DMS 273 (cell line): ENCODE results near the gene CTNNAL1.
"Not testable (repeated sequence)": the region's sequence is repeated elsewhere in the genome, so short reads cannot be mapped to it uniquely, and the experiment has no call there.

Experiments
- DNase-seq: peaks from one replicate; lab custom pipeline; 2025; ENCODE audit not compliant: unreplicated experiment; lab: John Stamatoyannopoulos, UW

CTNNAL1 gene

DNA sequence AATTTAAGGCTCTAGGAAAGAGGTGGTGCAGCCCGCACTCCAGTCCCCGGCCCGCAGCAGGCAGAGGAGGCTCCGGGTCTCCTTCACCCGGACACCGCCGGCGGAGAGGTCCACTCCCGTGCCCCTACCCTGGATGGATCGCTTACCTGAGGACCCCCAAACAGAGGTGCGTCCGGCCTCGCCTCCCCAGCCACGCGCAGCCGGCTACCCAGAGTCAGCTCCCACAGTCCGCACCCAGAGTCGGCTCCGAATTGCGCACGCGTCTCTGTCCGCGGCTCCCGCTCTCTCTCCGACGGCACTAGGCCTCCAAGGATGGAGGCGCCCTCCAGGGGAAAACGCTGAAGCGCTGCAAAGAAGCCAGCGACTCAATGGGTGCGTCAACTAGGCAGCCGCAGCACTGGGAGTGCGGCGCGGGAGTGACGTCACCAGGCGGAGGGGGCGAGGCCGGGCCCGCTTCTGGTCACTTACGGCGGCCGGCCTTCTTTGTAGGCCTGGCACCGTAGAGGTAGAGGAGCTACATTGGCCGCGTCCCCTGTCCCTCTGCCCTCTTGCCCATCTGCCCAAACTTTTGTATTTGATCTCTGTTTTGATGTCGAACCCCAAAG lies 79.5 kb downstream of the CTNNAL1 start, which contains the start of gene ELP1:
Gene ELP1, minus strand, starts transcription at position 407 of the 605 bp plus-strand sequence. CDS start 2,978 bp downstream, outside the sequence.
- peak; percentile 97 for DNase-seq

DNA sequence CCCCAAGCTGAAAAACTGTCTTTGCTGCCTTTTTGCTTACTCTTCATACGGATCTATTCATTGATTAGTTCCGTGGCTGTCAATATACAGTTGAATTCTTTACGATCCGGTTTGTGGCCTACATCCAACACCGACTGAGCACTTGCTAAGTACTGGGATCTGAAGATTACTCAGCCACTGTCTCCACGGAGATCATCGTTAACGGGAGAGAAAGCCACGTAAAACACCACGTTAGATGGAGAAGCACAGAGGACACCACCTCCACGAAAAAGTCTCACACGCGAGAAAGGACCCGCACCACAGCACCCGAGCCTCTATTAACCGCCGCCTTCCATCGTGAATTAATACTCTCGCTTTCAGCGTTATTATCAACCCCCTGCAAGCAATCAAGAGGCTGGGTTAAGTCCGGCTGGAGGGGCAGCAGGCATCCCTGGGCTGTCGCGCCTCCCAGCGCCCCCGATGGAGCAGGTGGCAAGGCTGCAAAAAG lies 80.0 kb downstream of the CTNNAL1 start:
- DNase-seq: peak; percentile 76

DNA sequence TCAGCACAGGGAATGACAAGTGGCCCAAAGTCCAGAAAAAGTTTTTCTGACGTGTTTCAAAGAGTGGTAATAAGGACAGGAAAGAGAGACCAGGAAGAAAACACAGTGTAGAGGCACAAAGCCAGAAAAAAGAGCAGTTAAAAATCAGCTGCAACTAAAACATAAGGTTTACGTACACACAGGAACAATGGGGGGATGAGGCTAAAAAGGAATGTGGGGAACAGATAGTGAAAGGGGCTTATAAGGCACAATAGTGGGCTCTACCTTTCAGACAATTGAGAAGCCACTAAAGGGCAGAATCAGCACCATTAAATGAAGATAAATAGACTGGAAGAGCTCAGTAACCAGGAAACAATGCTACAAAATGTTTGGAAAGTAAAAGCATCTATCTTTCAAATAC lies 84.9 kb downstream of the CTNNAL1 start:
- DNase-seq: no peak

DNA sequence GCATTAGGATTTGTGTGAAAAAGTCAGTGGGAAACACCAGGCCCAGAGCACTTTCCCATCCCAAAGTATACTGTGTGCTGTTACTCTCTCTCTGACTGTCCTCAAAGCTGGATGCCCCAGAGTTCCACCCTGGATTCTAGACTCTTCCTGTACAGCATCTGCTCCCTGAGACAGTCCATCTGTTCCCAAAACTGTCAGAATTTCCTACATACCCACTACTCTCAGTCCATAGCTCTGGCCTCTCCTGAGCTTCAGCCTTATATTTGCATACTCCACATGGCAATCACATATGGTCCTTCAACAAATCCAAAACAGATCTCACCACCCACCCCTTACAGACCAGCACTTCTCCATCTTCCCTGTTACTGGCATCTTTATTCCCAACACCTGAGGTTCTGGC lies 88.8 kb downstream of the CTNNAL1 start:
- peak; percentile 78 for DNase-seq

DNA sequence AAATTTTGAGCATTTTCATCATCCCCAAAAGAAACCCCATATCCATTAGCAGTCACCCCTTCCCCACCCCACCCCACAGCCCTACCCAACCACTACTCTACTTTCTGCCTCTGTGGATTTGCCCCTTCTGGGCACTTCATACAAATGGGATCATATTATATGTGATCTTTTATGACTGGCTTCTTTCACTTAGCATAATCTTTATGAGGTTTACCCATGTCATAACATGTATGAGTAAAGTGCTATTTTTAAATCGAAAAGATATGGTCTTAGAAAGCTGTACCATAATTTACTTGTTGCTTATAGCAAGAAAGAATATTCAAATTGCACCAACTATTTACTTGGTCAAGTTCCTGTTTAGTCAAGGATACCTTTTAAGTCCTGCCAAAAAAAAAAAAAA lies 92.1 kb downstream of the CTNNAL1 start:
- DNase-seq: no peak

DNA sequence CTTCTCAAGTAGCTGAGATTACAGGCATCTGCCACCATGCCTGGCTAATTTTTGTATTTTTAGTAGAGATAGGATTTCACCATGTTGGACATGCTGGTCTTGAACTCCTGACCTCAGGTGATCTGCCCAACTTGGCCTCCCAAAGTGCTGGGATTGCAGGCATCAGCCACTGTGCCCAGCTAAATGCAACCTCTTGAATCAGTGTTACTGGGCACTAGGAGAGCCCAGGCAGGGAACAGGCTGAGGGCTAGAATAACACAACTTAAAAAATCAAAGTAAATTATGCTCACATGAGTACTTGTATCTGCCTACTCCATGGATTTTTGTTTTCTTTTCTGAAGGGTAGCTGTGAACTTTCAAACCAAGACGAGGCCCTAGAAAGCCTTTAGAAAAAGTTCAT lies 92.9 kb downstream of the CTNNAL1 start:
- not testable (repeated sequence) for DNase-seq

DNA sequence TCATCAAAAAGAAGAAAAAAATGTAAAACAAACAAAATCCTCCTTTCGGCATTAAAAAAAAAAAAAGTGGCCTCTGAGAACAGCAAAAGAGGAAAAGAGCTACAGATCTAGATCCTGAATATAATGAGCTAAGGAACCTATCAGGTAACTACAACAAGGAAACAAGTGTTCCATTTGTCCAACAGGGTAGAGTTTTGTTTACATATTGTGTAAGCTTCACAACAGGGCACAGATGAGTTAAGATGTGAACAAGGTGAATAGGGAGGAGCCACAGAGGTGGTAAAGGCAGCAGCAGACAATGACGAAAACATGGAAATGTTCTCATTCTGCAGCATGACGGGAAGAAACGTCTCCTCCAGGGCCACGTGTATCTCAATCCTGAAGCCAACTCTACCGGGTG lies 93.8 kb downstream of the CTNNAL1 start:
- no peak for DNase-seq

DNA sequence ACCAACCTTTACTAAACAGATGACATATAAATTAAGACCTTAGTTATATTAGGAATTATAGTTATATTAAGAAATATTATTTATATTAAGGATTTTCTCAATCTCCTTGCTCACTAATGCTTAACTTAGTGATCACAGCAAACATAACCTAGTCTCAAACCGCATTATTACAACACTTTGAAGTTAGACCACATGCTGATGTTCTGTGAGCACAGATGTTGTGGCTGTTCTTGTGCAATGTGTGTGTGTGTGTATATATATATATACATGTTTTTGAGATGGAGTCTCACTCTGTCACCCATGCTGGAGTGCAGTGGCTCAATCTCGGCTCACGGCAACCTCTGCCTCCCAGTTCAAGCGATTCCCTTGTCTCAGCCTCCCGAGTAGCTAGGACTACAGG lies 99.9 kb downstream of the CTNNAL1 start:
- no peak for DNase-seq

DNA sequence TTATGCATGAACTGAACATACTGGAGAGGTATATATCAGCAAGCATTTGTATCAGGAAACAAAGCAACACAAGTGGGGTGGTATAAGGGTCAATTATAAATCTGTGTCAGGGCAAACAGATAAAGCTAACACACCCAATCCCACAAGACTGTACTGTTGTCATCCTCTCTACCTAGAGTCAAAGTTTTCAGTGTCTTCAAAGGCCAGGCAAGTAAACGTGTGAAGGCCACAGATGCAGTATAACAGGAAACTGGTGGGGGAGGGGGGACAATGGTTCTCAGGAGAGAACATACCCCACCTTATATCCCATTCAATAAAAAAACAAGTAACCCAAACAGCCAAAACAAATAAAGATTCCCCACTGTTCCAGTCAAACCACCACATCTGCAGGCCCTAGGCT lies 101.5 kb downstream of the CTNNAL1 start:
- DNase-seq: no peak

DNA sequence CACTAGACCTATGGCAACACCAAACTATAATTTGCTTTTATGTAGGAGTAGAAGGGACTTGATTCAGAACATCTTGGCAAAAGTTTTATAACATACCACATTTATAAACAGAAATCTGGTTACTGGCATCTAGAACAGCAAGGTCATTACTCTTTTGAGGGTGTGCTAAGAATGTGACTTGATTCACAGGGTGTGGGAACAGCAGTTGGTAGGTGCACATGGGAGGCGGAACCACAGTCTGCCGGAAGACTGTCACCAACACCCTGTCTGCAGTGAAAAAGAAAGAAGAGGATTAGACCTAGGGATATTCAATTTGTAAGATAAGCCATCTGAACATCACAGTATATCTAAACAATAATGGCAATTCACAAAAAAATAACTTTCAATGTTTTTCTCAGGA lies 102.4 kb downstream of the CTNNAL1 start:
- no peak for DNase-seq

DNA sequence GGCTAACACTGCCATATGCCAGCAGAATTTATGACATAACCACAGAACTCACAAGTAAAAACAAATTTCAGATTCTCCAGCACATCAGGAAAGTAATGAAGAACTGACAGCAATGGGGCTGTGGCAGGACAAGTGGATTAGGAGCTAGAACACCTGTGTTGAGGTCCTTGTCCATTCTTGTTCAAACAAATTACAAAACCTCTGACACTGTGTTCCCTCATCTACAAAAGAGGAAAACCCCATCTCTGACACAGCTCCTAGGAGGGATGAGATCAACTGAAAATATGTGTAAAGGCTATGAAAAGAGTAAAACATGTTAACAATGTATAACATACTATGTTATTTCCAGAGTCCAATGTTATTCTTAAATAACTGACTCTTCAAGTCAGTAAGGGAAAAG lies 102.9 kb downstream of the CTNNAL1 start:
- no peak for DNase-seq

DNA sequence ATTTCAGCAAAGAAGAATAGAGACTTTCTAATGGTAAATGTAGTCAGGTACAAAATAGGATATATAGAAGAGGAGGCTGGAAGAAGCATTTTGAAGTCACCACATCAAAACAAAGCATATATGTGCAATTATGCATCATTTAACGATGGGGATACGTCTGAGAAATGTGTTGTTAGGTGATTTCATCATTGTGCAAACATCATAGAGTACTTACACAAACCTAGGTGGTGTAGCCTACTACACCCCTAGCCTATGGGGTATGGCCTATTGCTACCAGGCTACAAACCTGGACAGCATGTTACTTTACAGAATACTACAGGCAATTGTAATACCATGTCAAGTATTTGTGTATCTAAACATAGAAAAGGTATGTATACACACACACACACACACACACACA lies 107.8 kb downstream of the CTNNAL1 start:
- DNase-seq: no peak

DNA sequence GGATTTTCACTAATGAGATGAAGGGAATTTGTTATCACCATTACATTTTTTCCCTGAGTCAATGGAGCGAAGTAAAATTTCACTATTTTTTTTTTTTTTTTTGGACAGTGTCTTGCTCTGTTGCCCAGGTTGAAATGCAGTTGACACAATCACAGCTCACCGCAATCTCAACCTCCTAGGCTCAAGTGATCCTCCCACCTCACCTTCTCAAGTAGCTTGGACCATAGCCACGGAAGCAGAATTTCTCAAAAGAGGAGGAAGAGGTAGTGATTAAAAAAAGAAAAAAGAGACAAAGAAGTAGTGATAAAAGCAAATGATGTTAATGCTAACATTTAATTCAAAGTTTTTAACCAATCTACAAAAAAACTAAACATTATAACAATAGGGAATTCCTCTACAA lies 109.1 kb downstream of the CTNNAL1 start:
- no peak for DNase-seq

DNA sequence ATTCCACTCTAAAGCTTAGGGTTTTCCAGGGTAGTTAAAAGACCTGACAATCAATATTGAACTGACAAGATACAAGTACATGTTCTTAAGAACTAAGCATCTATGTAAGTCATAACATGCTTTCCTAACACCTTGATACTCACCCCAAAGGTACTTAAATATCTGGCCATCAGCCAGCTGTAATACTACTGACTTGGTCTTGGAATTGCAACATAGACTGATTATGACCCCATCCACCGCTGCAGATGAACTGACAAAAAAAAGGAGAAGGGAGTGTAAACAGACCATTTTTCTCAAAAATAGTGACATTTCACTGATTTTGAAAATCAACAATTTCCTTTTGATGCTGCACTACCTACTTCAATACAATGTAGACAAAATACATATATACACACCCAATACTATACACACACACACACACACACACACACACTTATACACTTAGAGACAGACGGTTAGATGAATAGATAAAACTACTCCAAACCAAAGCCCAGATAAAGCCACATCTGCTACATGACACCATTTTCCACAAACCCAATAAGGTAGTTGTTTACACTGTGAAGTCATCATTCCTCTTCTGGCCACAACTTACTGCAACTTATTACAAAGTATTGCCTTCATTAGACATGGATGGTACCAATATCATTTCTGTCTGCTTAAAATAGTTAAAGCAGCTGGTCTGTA lies 109.7 kb downstream of the CTNNAL1 start:
- DNase-seq: no peak

DNA sequence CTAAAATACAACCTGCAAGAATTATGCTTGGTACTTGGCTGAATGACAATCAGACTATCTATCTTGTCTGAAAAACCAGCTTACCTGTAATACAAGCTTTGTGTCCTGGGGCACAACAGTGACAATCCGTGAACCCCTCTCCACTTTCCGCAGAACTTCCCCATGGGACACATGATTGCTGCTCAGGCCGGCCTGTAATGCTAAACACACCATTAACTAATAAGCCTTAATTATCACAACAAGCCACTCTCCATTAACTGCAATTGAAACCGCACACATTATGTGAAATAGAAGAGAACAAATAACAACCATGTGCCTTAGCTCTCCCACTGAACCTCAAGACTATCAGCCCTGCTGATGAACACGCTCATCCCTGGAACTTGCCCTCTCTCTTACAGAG lies 113.1 kb downstream of the CTNNAL1 start:
- DNase-seq: no peak

DNA sequence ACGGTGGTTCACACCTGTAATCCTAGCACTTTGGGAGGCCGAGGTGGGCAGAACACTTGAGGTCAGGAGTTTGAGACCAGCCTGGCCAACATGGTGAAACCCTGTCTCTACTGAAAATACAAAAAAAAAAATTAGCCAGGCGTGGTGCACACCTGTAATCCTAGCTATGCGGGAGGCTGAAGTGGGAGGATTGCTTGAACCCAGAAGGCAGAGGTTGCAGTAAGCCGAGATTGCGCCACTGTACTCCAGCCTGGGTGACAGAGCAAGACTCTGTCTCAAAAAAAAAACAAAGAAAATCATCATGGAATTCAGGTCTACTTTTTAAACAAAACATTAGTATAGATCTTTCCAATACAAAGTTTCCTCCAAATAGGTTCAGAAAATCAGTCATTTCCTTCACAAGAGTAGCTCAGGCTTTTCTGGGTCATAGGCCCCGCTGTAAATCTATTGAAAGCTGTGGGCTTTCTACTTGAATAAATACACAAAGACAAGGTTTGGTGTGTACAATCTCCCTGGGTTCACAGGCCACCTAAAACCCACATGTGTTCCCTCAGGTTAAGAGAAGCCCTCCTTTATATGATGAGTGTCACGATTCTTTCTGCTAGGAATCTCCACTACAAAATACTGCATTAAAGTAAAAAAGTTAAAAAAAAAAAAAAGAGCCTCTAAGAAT lies 114.1 kb downstream of the CTNNAL1 start:
- DNase-seq: not testable (repeated sequence)

DNA sequence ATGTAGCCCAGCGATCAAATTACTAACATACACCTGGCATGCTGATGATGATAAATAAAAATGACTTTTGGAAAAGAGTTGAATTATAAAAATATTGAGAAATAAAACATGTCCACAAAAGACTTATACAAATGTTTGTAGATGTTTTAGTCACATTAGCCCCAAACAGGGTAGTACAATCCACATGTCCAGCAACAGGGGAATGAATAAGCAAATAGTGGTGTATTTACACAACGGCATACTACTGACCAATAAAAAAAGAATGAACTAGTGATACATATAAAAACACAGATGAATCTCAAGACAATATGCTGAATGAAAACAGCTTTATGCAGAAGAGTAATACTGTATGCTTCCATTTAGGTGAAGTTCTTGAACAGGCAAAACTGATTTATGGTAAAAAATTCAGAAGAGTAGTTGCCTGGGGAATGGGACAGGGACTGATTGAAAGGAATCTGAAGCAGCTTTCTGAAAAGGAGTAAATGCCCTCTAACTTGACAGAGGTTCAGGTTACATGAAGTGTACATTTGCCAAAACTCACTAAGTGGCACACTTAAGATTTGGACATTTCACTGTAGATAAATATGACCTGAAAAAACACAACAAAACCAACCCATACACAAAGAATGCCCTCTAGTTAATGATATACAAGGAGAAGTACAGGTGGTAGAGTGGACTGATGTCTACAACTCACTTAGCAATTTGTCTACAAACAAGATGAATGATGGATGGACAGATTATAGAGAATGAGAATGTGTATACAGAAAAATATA lies 115.8 kb downstream of the CTNNAL1 start:
- no peak for DNase-seq

DNA sequence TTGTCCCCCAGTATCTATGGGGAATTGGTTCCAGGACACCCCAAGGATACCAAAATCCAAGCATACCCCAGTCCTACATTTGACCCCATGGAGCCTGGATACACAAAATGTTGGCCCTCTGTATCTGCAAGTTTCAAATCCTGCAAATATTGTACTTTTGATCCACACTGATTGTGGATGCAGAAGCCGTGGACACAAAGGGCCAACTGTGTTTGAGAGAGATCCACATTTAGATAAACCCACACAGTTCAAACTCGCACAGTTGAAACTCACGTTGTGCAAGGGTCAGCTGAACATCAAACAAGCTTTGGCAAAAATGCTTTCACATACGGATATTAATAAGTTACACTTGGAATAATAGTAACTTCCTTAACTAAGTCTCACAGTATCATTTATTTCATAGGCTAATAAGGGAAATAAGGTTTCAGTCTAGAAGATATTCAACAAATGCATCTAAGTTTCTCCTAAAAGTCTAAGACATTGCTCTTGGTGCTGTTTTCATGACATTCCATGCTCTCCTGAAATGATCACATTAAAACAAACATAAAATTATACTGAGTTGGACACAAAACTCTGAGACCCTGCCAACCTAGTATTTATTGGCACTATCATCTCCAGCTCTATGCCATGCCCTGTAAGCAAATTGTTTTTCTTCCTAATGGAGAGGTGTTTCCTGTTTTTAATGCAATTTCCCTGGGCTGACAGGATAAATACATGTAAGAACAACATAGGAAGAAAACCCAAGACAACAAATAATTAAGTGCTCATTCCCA lies 118.9 kb downstream of the CTNNAL1 start:
- no peak for DNase-seq
